IPS DF 4.7 (cell line): ENCODE data around the gene RAB31.
"Not testable (repeated sequence)": the region's sequence is repeated elsewhere in the genome, so short reads cannot be mapped to it uniquely, and the experiment has no call there.

Source experiments
- DNase-seq: peaks from one replicate; pipeline ENCODE4 v3.0.0-alpha.2; 2013; ENCODE audit warnings: low spot score; ENCODE audit errors: extremely low read depth

RAB31 gene

GRCh38 chr18:9708057-9708433 lies at the start of gene RAB31:
Gene RAB31, plus strand, starts transcription at chr18:9708301. Its CDS starts 105 bp downstream, at chr18:9708406.
- no peak for DNase-seq

GRCh38 chr18:9659499-9660375 lies 48.4 kb upstream of the RAB31 start:
- no peak for DNase-seq

- DNase-seq: no peak
These were observed 46.5 kb upstream of the RAB31 start for GRCh38 chr18:9661564-9661963.

- no peak for DNase-seq
These were observed 44.7 kb upstream of the RAB31 start for GRCh38 chr18:9663377-9663776.

- DNase-seq: no peak
These were observed 42.8 kb upstream of the RAB31 start for GRCh38 chr18:9665314-9665713.

DNA sequence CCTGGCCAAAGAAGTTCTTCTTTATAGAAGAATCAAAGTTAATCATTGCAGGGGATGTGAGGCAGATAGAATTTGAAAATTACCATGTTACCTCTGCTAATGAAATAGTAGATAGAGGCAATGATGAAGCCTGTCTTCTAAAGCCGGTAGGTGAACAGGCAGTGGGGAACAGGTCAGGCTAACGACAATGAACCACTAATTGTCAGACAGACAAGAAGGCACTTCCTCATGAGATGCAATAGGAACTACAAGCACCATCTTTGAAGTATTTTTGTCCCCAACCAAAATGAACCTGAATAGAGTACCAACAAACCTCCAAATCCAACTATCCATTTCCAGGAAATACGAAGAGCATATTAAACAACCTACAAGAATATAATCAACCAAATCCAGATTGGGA lies 41.6 kb upstream of the RAB31 start:
- DNase-seq: no peak

GRCh38 chr18:9669016-9669415 lies 39.1 kb upstream of the RAB31 start:
- no peak for DNase-seq

DNA sequence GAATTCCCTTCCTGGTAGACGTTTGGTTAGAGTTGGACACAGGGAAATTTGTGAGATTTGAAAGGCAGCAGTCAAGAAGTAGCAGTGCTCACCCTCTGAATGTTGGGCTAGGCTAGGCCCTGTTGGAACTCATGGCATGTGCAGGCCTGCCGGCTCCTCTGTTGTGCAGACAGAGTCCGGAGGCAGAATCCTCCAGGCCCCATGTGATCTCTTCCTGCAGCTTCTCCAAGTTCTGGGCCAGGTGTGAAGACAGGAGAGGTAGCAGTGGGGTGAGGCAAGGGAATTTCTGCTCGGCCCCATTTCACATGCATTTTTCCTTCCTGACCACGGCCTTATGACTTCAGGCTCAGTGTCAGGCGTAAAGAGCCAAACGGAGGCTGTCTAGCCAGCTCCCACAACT lies 36.9 kb upstream of the RAB31 start:
- DNase-seq: no peak

- no peak for DNase-seq
These were observed 34.5 kb upstream of the RAB31 start for GRCh38 chr18:9673296-9674251.

GRCh38 chr18:9678216-9678615 lies 29.9 kb upstream of the RAB31 start:
- not testable (repeated sequence) for DNase-seq

DNA sequence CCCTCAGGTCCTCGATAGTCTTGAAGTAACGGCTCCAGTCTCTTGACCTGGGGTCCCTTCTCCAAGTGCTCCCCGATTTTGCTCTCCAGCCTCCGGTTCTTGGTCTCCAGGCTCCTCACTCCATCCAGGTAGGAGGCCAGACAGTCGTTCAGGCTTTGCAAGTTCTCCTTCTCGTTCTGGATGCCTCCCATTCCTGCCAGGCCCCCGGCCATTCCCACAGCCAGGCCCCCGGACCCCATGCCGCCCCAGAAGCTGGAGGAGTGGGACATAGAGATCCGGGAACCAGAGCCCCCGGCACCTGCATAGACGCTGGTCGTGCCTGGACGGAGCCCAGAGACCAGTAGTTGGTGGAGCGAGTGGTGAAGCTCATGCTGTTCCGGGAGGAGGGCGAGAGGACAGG lies 29.0 kb upstream of the RAB31 start:
- no peak for DNase-seq

GRCh38 chr18:9681217-9681616 lies 26.9 kb upstream of the RAB31 start:
- no peak for DNase-seq

DNA sequence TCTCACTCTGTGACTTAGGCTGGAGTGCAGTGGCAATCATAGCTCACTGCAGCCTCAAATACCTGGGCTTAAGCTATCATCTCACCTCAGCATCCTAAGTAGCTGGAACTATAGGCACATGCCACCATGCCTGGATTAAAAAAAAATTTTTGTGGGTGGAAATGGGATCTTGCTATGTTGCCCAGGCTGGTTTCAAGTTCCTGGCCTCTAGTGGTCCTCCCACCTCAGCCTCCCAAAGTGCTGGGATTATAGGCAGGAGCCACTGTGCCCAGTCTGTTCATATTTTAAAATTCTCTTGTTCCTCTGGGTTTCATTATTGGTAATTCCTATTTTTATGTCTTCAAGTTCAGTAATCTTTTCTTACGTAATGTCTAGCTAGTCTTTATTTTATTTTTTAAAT lies 25.5 kb upstream of the RAB31 start:
- DNase-seq: no peak

DNA sequence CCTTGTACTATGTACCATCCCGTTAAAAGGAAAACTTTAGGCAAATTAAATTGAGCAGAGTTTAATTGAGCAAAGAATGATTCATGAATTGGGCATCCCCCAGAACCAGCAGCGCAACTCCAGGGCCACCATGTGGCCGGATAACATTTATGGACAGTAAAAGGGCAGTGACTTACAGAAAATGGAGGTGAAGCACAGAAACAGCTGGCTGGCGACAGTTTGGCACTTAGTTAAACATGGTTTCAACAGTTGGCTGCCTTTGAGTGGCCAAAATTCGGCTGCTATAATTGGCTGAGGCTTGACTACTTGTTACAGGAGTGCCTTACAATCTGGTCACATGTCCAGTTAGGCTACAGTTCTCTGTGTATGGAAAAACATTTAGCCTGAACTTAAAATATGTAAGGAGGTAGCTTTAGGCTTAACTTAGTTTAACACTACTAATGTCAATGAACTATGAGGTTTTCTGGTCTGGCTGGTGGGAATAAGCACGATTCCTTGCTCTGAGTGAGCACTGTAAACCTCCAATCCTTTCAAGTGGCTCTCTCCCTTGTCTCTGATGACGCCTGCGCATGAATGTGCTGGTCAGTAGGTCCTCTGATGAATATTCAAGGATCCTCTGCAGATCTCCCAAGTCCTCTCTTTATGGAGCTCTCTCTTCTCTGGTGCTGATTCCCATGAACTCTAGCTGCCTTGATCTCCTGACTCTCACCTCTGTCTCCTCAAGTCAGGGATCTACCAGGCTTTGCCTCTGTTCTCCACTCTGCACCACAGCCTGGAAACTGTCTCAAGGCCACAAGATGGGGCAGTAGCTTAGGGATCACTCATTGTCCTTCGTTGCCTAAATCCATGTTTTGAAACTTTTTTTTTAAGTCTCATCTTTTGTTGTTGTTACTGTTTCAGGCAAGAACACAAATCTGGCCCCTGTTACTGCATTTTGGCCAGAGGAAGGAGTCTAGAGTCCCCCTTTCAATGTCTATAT lies 24.4 kb upstream of the RAB31 start:
- no peak for DNase-seq

DNA sequence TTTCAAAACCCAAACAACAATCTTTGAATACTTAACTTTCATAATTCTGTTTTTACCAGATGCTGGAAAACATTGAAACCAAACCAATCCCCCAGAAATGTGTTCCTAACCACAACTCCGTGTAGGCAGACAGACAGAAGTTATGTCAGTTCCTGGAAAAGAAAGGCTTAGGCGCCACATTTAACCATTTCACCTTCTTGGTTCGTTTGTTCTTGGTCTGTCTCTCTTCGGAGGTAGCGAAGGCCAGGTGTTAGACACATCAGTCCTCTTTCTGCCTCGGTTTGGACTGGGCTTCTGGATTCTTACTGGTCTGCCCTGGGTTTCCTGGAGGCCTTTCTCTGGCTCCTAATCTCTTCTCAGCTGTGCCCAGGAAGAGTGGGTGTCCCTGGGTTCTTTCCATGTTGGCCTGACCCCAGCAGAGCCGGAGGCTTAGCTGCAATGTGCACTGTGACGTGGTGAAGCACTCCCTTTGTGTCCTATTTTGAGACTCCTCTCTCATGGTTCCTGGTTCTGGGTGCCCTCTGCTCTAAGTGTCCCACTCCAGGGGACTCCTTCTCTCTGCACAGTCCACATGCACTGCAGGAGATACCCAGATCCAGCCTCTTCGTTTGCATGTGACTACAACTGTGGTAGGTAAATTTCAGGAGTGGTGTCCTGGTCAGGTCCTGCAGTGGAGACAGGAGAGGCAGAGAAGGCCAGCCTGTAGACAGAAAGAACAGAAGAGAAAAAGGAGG lies 23.1 kb upstream of the RAB31 start:
- DNase-seq: no peak

GRCh38 chr18:9685615-9685890 lies 22.5 kb upstream of the RAB31 start:
- DNase-seq: no peak

GRCh38 chr18:9688036-9688741 lies 19.9 kb upstream of the RAB31 start:
- DNase-seq: no peak

DNA sequence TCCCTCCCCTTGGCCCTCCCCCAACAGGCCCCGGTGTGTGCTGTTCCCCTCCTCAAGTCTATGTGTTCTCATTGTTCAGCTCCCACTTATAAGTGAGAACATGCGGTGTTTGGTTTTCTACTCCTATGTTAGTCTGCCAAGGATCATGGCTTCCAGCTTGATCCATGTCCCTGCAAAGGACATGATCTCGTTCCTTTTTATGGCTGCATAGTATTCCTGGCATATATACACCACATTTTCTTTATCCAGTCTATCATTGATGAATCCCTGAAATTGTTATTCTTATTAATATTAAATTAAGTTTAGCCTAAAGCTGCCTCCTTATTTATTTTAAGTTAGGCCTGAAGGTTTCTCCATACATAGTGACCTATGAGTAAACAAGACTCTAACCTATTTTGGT lies 18.8 kb upstream of the RAB31 start:
- DNase-seq: no peak

DNA sequence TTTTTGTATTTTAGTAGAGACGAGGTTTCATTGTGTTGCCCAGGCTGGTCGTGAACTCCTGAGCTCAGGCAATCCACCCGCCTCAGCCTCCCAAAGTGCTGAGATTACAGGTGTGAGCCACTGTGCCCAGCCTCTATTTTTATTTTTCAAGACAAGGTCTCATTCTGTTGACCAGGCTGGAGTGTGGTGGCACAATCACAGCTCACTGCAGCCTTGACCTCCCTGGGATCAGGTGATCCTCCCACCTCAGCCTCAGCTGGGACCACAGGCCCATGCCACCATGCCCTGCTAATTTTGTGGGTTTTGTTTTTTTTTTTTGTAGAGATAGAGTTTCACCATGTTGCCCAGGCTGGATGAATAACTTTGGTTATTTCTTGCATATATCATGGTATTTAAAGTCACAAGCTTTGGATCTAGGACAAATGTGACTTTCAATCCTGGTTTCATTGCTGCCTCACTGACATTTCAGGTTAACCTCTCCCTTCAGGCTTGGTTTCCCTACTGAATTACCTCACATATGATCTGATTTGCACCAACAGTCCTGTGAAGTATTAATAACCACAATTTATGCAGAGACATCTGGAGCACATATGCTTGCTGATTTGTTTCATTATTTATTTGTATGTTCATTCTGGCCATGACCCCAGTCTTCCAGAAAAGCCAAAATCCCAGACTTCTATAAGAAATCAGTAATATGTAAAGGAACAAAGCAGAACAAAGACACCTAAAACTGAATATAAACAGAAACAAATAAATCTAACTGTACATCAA lies 17.5 kb upstream of the RAB31 start:
- no peak for DNase-seq
